DMS153 treated with DMSO at 0.1 percent for 48 hours (cell line): Measurements from ENCODE around the gene LPP.

ENCODE experiments used
- DNase-seq: peaks from one replicate; lab custom pipeline; 2025; ENCODE audit not compliant: unreplicated experiment; lab: John Stamatoyannopoulos, UW

The LPP gene

GRCh38 chr3:188776447-188776846 is 622.5 kb downstream of the LPP start:
- no peak for DNase-seq

GRCh38 chr3:188778091-188778852 is 624.3 kb downstream of the LPP start:
- no peak for DNase-seq

- DNase-seq: no peak
Measured at GRCh38 chr3:188779281-188779980, 625.5 kb downstream of the LPP start.

GRCh38 chr3:188780193-188781147 is 626.5 kb downstream of the LPP start:
- DNase-seq: no peak

- no peak for DNase-seq
Measured at GRCh38 chr3:188782613-188783124, 628.7 kb downstream of the LPP start.

GRCh38 chr3:188786424-188786823 is 632.5 kb downstream of the LPP start:
- DNase-seq: no peak

GRCh38 chr3:188788621-188789081 is 634.7 kb downstream of the LPP start:
- no peak for DNase-seq

GRCh38 chr3:188789251-188789650 is 635.3 kb downstream of the LPP start:
- DNase-seq: no peak

GRCh38 chr3:188791311-188791710 is 637.4 kb downstream of the LPP start:
- DNase-seq: no peak

- no peak for DNase-seq
Measured at GRCh38 chr3:188792793-188793192, 638.8 kb downstream of the LPP start.

- DNase-seq: no peak
Measured at GRCh38 chr3:188796122-188796631, 642.2 kb downstream of the LPP start.

- no peak for DNase-seq
Measured at GRCh38 chr3:188797045-188797444, 643.1 kb downstream of the LPP start.

GRCh38 chr3:188798556-188799145 is 644.7 kb downstream of the LPP start:
- DNase-seq: no peak

- no peak for DNase-seq
Measured at GRCh38 chr3:188801393-188801792, 647.4 kb downstream of the LPP start.

- no peak for DNase-seq
Measured at GRCh38 chr3:188802645-188803044, 648.7 kb downstream of the LPP start.

- no peak for DNase-seq
Measured at GRCh38 chr3:188807006-188807405, 653.0 kb downstream of the LPP start.

GRCh38 chr3:188812198-188812597 is 658.2 kb downstream of the LPP start:
- DNase-seq: no peak

GRCh38 chr3:188814581-188814980 is 660.6 kb downstream of the LPP start:
- no peak for DNase-seq

- DNase-seq: no peak
Measured at GRCh38 chr3:188817103-188817934, 663.4 kb downstream of the LPP start.

- DNase-seq: no peak
Measured at GRCh38 chr3:188817935-188818269, 663.9 kb downstream of the LPP start.
